Measurements from ENCODE around the gene PTPN4.

DNA sequence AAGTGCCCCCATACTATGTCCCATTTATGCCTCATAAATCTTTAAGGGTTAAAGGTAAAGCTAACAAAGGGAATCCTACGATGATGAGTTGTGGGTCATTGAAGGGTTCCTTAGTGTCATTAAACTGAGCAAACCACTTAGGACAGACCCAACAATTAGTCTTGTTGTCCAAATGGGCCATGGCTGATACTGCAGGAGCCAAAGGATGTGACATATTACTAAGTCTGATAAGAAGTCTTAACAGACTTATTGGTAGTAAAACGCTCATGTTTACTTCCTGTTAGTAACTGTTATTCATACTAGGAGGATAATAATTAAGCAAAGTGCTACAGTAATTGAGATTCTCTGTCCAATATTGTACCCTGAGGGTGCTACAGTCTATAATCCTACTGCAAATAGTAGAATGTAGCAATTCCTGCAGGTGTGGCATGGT lies 96.8 kb downstream of the PTPN4 start:
- TF ChIP-seq POLR2A (IDR thresholded peaks at IDR 0.05; ENCODE audit: low read depth, low read length) (no peak), ZBTB33 (IDR thresholded peaks at IDR 0.05) (no peak), USF1 (IDR thresholded peaks at IDR 0.05; ENCODE audit: borderline replicate concordance, extremely low read length, insufficient read depth, low read depth, low read length) (no peak), SUZ12 (IDR thresholded peaks at IDR 0.05; ENCODE audit: unreplicated experiment) (no peak), ZSCAN29 (IDR thresholded peaks at IDR 0.05) (no peak), NFIC (IDR thresholded peaks at IDR 0.05; ENCODE audit: low read depth, low read length) (no peak), KDM1A (IDR thresholded peaks at IDR 0.05; ENCODE audit: borderline replicate concordance) (no peak), REST (IDR thresholded peaks at IDR 0.05; ENCODE audit: low read depth, low read length) (no peak), POLR2AphosphoS2 (IDR thresholded peaks at IDR 0.05; ENCODE audit: low read depth, low read length) (no peak), NFYA (IDR thresholded peaks at IDR 0.05; ENCODE audit: borderline replicate concordance, low read depth, low read length) (no peak), ZNF274 (IDR thresholded peaks at IDR 0.05; ENCODE audit: insufficient read depth, insufficient read length) (no peak), CHD2 (IDR thresholded peaks at IDR 0.05; ENCODE audit: borderline replicate concordance, low read depth, low read length) (no peak)
- TF ChIP-seq, protein P1, sequence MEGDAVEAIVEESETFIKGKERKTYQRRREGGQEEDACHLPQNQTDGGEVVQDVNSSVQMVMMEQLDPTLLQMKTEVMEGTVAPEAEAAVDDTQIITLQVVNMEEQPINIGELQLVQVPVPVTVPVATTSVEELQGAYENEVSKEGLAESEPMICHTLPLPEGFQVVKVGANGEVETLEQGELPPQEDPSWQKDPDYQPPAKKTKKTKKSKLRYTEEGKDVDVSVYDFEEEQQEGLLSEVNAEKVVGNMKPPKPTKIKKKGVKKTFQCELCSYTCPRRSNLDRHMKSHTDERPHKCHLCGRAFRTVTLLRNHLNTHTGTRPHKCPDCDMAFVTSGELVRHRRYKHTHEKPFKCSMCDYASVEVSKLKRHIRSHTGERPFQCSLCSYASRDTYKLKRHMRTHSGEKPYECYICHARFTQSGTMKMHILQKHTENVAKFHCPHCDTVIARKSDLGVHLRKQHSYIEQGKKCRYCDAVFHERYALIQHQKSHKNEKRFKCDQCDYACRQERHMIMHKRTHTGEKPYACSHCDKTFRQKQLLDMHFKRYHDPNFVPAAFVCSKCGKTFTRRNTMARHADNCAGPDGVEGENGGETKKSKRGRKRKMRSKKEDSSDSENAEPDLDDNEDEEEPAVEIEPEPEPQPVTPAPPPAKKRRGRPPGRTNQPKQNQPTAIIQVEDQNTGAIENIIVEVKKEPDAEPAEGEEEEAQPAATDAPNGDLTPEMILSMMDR (IDR thresholded peaks at IDR 0.05 in 2 of 3, conservative IDR thresholded peaks at IDR 0.05 in 1 of 3; ENCODE audit: control insufficient read depth in 2 of 3, extremely low read depth in 1 of 3, insufficient read depth in 1 of 3, low read depth in 3 of 3, low read length in 3 of 3), result no peak
- TF ChIP-seq, protein P2, sequence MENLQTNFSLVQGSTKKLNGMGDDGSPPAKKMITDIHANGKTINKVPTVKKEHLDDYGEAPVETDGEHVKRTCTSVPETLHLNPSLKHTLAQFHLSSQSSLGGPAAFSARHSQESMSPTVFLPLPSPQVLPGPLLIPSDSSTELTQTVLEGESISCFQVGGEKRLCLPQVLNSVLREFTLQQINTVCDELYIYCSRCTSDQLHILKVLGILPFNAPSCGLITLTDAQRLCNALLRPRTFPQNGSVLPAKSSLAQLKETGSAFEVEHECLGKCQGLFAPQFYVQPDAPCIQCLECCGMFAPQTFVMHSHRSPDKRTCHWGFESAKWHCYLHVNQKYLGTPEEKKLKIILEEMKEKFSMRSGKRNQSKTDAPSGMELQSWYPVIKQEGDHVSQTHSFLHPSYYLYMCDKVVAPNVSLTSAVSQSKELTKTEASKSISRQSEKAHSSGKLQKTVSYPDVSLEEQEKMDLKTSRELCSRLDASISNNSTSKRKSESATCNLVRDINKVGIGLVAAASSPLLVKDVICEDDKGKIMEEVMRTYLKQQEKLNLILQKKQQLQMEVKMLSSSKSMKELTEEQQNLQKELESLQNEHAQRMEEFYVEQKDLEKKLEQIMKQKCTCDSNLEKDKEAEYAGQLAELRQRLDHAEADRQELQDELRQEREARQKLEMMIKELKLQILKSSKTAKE (IDR thresholded peaks at IDR 0.05; ENCODE audit: low read depth, poor library complexity, severe bottlenecking), result no peak

Measured in GM12878 (cell line).